Natural killer cell (primary cell): ENCODE measurements around the gene KBTBD3. TPM values are rescaled to one million over a fixed set of nuclear protein-coding genes. Genes with fewer than 3 reads are reported as not detected.

Experiments
- ATAC-seq, 3 donors: fragments of 150-1000 bp in 2 of 3; fragments of 200-7000 bp in 1 of 3; cut with Tn5 transposase; 1 replicate in 1 of 3; 2 replicates in 2 of 3; pipeline ENCODE4 v1.10.0; 2021; ENCODE audit warnings: mild to moderate bottlenecking in 2 of 3, moderate library complexity in 2 of 3
- DNase-seq, 2 donors: peaks; one replicate each; pipeline versions ENCODE4 v3.0.0 to v3.0.0-alpha.2; 2013 to 2021; ENCODE audit warnings: mixed read lengths in 1 of 2
- H3K27ac ChIP-seq: one replicate; pipeline ENCODE4 v1.5.1; 2013; ENCODE audit warnings: mild to moderate bottlenecking, low read length
- H3K27me3 ChIP-seq: one replicate; pipeline ENCODE4 v1.6.1; 2013; ENCODE audit warnings: low read length; ENCODE audit not compliant: control insufficient read depth, insufficient read depth
- H3K36me3 ChIP-seq: one replicate; pipeline ENCODE4 v1.6.1; 2013; ENCODE audit warnings: low read length; ENCODE audit not compliant: control insufficient read depth, insufficient read depth
- H3K4me1 ChIP-seq: one replicate; pipeline ENCODE4 v1.6.1; 2013; ENCODE audit warnings: low read length; ENCODE audit not compliant: control insufficient read depth, insufficient read depth
- H3K4me3 ChIP-seq: one replicate; pipeline ENCODE4 v1.5.1; 2013; ENCODE audit warnings: low read length
- H3K9me3 ChIP-seq: one replicate; pipeline ENCODE4 v1.6.1; 2013; ENCODE audit warnings: low read length; ENCODE audit not compliant: control insufficient read depth, insufficient read depth
- H3K27ac Mint-ChIP-seq, 2 donors: one replicate each; pipeline ENCODE4 v1.8.0; 2022; ENCODE audit warnings: mild to moderate bottlenecking in 2 of 2, mixed read lengths in 2 of 2, moderate library complexity in 1 of 2
- H3K27me3 Mint-ChIP-seq, 2 donors: one replicate each; pipeline ENCODE4 v1.8.0; 2022; ENCODE audit warnings: low read depth in 2 of 2, mixed read lengths in 2 of 2
- H3K36me3 Mint-ChIP-seq: one replicate; pipeline ENCODE4 v1.8.0; 2022; ENCODE audit warnings: mixed read lengths
- H3K4me1 Mint-ChIP-seq, 2 donors: one replicate each; pipeline ENCODE4 v1.8.0; 2022; ENCODE audit warnings: mixed read lengths in 2 of 2
- H3K4me3 Mint-ChIP-seq: one replicate; pipeline ENCODE4 v1.8.0; 2022; ENCODE audit warnings: mild to moderate bottlenecking, moderate library complexity, mixed read lengths
- H3K9me3 Mint-ChIP-seq, 2 donors: one replicate each; pipeline ENCODE4 v1.8.0; 2022; ENCODE audit warnings: mixed read lengths in 2 of 2
- CTCF ChIP-seq: fragments of 200-600 bp; IDR thresholded peaks from one replicate; pipeline ENCODE4 v1.8.0; 2022; ENCODE audit warnings: antibody characterized with exemption
- whole genome bisulfite sequencing: methylation state at CpG from one replicate; pipeline ENCODE4 v1.1.7; 2013; ENCODE audit warnings: missing lambda C conversion rate; ENCODE audit not compliant: insufficient coverage; 5-methylcytosine and 5-hydroxymethylcytosine counted together
- intact Hi-C: fragments of 100-400 bp; cut with micrococcal nuclease; formaldehyde crosslinking; loops from one replicate; pipeline ENCODE4 v1.14.2; 2022
- total RNA-seq, 4 donors: library from RNA; stranded (reverse); fragments of 120-200 nt in 1 of 4; gene quantifications; one replicate each; pipeline versions ENCODE4 v1.2.3 to v1.2.4, GENCODE V29; 2013 to 2022

KBTBD3 gene
- total RNA-seq, 3 donors from 2014 or later (not counting 1 experiment from before 2014, with no cell fraction given): 9.0 to 12.7 (median 9.9) TPM

DNA sequence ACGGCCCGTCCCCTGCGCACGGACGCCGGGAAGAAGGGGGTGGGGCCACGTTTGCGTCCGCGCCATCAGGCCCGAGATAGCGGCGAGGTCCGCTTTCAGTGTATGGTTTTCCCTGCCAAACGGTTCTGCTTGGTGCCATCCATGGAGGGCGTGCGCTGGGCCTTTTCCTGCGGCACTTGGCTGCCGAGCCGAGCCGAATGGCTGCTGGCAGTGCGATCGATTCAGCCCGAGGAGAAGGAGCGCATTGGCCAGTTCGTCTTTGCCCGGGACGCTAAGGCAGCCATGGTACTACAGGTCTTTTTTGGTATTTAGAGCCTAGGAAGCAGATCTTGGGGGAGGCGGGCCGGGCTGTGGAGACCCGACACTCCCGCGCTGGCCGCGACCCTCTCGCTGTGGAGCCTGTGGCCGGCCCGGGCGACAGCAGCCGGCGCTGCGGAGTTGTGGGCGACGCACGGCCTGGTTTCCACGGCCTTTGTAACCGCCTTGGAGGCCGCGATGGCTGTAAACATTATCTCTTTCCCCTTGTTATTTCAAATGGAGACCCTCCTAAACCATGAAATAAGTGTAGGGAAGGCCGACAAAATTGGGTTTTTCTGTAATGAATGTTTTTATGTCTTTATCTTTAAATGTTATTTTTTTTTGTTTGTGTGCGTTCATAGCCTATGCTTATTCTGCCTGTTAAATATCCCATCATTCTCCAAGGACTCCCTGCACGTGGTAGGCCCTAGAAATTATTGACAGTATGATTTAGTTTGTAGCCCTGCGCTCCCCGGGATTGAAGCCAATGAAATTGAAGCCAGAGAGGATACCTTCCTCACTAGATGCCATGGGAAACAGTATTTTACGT is 685 bp upstream of the KBTBD3 start, which contains the start of gene AASDHPPT:
TSS of gene AASDHPPT (plus strand) at position 54 of the 847 bp plus-strand sequence. CDS start at position 103, 49 bp downstream.
- TF ChIP-seq CTCF: no peak
- Histone ChIP-seq H3K9me3 (no peaks in the 10 kb centered on the region), H3K36me3 (peaks cover 21% of the 10 kb centered on the region), H3K27me3 (no peaks in the 10 kb centered on the region), H3K27ac (peak within 1 kb of the TSS; percentile 95), H3K4me3 (peak within 1 kb of the TSS; percentile 88), H3K4me1 (peaks cover 11% of the 10 kb centered on the region)
- intact Hi-C loops: no loop called here
- Mint-ChIP-seq H3K27me3 (no peaks in the 10 kb centered on the region), H3K36me3 (no peaks in the 10 kb centered on the region), H3K4me3 (peak within 1 kb of the TSS; percentile 97), H3K27ac (peak within 1 kb of the TSS; percentile 96), H3K9me3 (no peaks in the 10 kb centered on the region), H3K4me1 (peaks cover 53 to 57% of the 10 kb centered on the region in 2 donors)
- WGBS: 1% methylated on average over 48 of the region's 55 CpGs
- ATAC-seq: peak; percentile 10 to 20 (median 15)
- DNase-seq: no peak

- Mint-ChIP-seq H3K36me3 (no peaks in the 10 kb centered on the region), H3K27me3 (no peaks in the 10 kb centered on the region), H3K27ac (peak overlapping the region; percentile 96), H3K4me1 (peaks cover 38 to 47% of the 10 kb centered on the region in 2 donors), H3K4me3 (peak overlapping the region; percentile 97), H3K9me3 (no peaks in the 10 kb centered on the region)
- intact Hi-C loops: loop anchor here (1.0 kb wide), 1 partner anchor 54 kb away; the partner anchor contains the start of gene MSANTD4
- H3K9me3 ChIP-seq: no peaks in the 10 kb centered on the region
- peak overlapping the region; percentile 88 for H3K4me3 ChIP-seq
- peaks cover 15% of the 10 kb centered on the region for H3K36me3 ChIP-seq
- no peak for TF ChIP-seq CTCF
- peaks cover 11% of the 10 kb centered on the region for H3K4me1 ChIP-seq
- WGBS: 8% methylated on average over 16 of the region's 19 CpGs
- H3K27me3 ChIP-seq: no peaks in the 10 kb centered on the region
- H3K27ac ChIP-seq: peak overlapping the region; percentile 84
- ATAC-seq (no peak), DNase-seq (peak in 1 of 2 donors; percentile 8)
Measured at GRCh38 chr11:106076171-106076918, 802 bp downstream of the KBTBD3 start.

- Histone ChIP-seq H3K36me3 (no peaks in the 10 kb centered on the region), H3K9me3 (no peaks in the 10 kb centered on the region), H3K27me3 (no peaks in the 10 kb centered on the region), H3K27ac (no peak overlapping the region), H3K4me3 (no peak overlapping the region), H3K4me1 (peaks cover 7% of the 10 kb centered on the region)
- Mint-ChIP-seq H3K4me1 (peaks cover 22 to 23% of the 10 kb centered on the region in 2 donors), H3K27me3 (no peaks in the 10 kb centered on the region), H3K9me3 (no peaks in the 10 kb centered on the region), H3K4me3 (no peak overlapping the region), H3K27ac (no peak overlapping the region), H3K36me3 (no peaks in the 10 kb centered on the region)
- intact Hi-C loops: no loop called here
- WGBS: no CpG with 5 or more reads among the region's 1 CpG
- TF ChIP-seq CTCF: no peak
- DNase-seq (no peak), ATAC-seq (no peak)
Measured at GRCh38 chr11:106072804-106073203, 4.3 kb downstream of the KBTBD3 start.
